Measurements from ENCODE around the gene CLTRN.
"Not testable (repeated sequence)": the region's sequence is repeated elsewhere in the genome, so short reads cannot be mapped to it uniquely, and the experiment has no call there.

CLTRN gene, protein sequence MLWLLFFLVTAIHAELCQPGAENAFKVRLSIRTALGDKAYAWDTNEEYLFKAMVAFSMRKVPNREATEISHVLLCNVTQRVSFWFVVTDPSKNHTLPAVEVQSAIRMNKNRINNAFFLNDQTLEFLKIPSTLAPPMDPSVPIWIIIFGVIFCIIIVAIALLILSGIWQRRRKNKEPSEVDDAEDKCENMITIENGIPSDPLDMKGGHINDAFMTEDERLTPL

DNA sequence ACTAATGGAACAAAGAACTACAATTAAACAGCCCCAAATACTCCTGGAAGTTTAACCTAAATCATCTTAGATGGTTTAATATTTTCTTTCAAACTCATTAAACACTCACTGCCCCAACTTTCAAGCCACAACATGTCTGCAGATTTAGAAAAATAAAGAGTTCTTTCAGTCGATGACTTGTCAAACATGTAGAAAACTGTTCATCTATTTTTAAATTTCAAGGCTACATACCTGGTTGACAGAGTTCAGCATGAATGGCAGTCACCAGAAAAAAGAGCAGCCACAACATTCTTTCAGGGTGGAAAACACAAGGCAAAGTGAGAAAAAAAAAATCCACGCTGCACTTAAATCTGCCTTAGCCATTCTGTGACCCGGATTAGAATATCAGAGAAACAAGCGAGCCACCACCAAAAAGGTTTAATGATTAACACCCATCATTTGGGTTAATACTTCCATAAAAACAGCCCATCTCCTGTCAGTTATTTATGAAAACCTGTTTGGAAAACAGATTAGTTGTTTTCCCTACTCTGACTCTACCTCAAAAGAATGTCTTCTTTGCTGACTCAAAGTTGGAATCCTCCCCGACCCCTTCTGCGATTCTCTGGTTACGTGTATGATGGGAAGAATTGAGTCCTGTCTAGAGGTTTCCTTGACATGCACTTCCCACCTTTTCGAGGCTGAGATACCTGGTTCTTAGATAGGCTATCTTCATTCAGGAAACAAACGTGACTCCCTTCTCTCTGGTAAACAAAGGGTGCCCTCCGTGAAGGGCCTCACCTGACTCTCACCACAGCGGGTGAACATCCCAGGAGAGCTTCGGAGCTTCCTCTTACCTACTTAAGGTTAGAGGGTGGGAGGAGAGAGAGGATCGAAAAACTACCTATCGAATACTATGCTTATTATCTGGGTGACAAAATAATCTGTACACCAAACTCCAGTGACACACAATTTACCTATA lies at the start of gene CLTRN:
TSS of gene CLTRN (minus strand) at position 319 of the 958 bp plus-strand sequence. CDS start at position 289, 30 bp downstream.
- DNase-seq, result no peak

DNA sequence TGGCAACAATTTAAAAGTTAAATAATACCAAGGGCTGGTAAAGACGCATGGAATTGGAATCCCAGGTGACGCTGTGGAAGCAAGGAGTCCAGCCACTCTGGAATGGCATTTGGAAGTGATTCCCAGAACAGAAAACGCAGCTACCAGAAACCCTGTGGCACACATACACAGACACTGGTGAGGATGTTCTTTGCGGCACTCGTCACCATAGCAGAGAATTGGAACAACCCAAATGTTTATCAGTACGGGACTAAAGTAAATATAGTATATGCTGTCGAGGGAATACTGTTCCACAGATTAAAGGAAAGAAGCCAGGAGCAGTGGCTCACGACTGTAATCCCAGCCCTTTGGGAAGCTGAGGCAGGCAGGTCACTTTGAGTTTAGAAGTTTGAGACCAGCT lies 39.7 kb upstream of the CLTRN start:
- not testable (repeated sequence) for DNase-seq

DNA sequence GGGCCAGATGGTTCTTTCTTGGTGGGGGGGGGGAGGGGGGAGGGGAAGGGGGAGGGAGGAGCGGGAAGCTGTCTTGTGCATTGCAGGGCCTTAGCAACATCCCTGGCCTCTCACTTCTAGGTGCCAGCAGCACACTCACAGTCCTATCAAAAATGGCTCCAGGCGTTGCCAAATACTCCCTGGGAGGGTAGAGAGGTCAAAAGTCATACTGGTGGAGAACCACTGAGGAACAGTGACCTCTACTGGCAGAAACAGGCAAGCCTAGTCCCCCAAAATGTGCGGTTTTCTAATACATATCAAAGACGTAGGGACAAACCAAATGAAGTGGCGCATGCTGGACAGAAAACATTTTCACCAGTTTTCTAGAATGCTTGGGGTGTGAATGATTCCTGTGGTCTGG lies 39.2 kb upstream of the CLTRN start:
- DNase-seq, result not testable (repeated sequence)

DNA sequence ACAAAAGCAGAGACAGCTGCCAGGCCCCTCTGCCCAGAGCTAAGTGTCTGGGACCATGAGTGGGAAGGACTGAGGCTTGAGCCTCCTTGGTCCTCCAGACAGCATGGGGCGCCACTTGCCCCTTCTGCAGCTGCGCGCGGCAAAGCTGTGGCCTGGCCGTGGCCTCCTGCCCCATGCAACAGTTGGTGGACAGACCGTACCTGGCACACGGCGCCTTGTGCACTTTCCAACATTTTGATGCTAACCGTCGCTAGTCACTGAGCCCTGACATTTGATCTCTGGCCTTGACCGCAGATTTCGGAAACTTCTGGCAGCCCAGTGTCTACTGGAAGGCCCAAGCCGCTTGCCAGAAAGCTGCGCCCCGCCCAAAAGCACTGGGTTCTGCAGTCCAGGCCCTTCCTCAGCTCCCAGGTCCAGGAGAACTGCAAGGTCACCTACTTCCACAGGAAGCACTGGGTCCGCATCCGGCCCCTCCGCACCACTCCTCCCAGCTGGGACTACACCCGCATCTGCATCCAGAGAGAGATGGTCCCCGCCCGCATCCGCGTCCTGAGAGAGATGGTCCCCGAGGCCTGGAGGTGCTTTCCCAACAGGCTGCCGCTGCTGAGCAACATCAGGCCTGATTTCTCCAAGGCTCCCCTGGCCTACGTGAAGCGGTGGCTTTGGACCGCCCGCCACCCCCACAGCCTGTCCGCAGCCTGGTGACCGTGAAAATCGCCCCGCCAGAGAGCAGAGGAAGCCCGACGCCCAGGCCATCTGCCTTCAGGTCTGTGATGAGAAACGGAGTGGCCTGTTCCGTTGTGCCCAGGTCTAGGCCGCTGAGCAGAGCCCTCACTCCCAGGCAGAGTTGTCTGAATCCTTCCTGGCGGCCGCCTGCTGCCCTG lies 38.1 kb upstream of the CLTRN start:
- no peak for DNase-seq

DNA sequence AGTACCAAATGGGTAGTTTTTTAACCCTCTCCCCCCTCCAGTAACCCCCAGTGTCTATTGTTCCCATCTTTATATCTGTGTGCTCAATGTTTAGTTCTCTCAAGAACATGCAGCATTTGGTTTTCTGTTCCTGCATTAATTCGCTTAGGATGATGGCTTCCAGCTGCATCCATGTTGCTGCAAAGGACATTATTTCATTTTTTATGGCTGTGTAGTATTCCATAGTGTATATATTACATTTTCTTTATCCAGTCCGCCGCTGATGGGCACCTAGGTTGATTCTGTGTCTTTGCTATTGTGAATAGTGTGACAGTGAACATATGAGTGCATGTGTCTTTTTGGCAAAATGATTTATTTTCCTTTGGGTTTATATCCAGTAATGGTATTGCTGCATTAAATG lies 31.9 kb upstream of the CLTRN start:
- no peak for DNase-seq

DNA sequence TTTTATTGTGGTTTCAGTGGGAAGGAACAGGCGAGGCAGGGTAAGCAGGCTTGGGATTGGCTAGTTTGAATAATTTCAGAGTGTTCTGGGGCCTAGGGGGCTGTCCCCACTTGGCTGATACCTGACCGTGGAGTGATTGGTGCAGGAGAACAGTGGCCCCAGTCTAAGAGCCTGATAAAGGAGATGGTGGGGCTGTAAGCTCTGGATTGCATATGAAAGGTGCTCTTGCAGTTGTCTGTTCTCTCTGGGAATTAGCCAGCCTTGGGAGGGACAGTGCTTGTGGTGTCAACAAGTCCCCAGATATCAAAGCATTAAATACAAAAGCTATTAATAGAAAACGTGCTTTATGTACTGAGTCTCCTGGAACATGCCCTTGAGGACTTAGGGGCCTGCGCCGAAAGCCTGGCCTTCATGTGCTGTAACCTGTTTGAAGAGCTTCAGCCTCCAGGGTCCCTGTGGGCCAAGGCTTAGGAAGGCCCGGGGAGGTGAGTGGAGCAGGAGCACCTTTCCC lies 30.4 kb upstream of the CLTRN start:
- no peak for DNase-seq

DNA sequence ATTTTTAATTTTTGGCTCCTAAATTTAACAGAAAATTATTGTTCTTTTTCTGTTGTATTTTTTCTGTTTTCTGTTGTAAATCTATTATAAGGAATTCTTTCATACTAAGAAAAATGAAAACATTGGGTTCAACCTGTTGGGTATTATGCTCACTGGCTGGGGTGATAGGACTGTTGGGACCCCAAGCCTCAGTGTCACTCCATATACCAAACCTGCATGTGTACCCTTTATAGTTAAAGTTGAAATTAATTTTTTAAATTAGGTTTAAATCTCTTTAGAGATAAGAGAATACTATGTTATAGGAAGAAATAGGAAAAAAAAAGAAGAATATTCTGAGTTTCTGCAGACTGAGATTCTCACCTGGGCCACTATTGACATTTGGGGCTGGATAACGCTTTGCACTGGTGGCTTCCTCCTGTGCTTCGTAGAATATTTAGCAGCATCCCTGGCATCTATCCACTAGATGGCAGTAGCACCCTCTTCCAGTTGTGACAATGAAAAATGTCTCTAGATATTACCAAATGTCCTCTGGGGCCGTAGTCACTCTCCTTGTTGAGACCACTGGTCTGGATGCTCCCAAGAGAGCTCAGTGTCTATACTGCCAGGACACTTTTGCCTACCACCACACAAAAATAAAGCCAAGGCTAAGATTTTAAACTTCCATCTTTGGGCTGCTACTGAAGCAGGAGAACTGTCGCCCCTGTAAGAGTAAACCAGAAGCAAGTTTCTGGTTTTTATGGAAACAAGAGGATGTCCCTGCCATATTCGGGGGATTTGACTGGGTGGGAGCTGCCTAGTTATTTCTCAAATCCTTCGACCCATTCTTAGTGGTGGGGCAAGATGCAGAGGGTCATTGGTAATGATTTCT lies 22.4 kb upstream of the CLTRN start:
- peak; percentile 76 for DNase-seq

DNA sequence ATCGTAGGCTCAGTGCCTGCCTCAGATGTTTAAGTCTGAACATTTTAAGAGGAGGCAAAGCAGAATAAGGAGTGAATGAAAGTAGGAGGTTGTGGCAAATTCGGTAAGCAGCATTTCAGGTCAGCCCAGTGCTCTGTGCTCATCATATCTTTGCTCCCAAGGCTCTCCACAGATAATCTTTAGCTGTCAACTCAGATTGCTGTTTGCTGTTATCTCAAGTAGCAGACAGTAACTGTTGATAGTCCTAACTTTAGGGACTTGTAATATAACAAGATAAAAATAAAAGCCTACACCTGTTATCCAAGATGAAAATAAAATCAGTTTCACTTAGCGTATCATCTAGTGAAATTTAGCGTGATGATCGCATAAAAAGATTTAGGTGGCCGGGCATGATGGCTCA lies 18.6 kb upstream of the CLTRN start:
- no peak for DNase-seq

DNA sequence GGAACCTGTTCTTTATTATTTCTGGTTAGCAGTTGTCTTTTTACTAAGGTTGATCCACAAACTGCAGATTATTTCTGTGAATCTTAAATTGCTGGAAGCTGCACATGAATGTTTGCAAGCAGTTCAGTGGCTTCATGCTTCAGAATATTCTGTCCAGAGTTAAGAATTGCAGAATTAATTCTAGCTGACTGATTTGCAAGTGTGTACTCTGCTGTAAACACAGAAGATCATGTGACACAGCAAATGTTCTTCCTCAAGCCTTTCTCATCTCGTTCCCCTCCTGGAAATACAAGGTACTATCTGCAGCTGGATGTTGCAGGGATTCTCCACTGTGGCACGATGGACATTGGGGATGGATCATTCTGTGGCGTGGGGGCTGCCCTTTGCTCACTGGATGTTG lies 16.8 kb upstream of the CLTRN start:
- DNase-seq, result no peak

DNA sequence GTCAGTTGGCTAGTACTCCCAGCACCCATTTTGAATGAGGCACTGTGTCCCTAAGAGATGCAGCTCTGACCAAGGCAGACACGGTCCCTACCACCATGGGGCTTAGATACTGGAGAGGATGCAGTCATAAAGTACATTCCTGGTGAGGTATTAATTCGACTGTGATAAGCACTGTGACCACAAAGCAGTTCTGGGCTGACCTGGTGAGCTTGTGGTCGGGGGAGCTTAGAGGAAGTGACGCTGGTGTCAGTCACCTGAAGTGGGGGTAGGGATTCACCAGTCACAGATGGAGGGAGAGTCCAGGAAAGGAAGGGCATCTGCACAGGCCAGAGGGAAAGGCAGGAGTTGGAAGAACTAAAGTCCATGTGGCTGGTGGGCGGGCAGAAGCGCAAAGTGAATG lies 15.8 kb upstream of the CLTRN start:
- DNase-seq, result no peak

DNA sequence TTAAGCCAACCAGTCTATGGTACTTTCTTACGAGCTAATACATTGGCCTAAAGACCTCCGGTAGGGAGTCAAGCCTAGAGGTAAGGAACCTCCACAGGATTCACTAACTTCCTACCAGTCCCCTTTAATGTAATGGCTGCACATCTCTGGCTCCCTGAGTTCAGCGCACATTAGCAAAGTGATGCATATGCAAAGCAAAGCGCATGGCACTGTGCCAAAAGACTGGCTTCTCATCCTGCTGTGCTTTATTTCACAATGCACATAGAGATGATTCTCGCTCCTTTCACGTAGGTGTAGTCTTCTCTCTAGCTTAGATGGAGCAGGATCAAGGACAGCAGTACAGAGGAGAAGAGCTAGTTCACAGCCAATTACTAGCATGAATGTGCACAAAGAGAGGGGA lies 14.6 kb upstream of the CLTRN start:
- DNase-seq, result no peak

DNA sequence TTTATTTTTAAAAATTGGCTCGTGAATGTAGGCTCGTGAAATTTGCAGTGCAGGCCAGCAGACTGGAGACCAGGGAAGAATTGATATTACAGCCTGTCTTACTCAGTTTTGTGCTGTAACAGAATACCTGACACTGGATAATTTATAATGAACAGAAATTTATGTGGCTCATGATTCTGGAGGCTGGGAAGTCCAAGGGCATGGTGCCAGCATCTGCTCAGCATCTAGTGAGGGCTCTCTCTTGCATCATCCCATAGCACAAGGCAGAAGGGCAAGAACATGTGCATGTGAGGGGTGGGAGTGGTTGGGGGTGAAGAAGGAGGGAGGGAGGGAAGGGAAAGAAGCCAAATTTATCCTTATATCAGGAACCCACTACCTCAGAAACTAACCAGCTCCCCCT lies 13.7 kb upstream of the CLTRN start:
- DNase-seq, result no peak

DNA sequence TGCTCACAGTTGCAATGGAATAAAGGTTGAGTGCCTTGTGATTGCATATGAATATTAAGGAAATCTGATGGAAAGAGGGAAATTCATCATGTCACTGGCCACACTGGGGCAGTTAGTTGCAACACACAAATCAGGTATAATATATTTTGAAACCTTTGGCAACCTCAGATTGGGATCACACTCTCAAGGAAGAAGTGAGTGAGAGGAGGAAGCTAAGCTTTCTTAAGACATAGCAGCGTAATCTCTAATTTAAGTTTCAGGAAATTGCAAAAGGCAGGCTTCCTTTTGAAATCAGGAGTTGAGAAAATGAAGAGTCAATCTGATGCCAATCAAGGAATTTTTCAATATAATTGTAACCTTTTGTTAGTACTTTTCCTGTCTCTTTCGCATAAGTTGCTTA lies 12.3 kb upstream of the CLTRN start:
- DNase-seq, result no peak

DNA sequence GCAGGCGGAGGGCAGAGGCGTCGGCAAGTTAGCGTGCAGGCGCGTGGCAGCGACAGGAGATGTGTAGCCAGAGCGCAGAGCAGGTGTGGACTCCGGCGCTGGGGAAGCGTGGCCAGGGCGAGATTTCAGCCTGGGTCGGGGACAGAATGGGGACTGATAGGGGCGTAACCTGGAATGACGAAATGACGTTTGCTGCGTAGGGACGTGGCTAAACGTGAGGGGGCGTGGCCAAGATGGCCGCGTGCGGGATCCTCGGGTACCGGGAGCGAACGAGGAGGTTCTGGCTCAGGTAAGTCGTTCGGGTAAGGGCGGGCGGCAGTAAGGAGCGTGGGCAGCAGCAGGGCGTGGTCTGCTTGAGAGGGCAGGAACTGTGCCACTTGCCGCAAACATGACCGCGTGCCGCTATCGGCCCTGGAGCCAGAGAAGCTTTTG lies 10.9 kb upstream of the CLTRN start:
- DNase-seq, result peak; percentile 90

DNA sequence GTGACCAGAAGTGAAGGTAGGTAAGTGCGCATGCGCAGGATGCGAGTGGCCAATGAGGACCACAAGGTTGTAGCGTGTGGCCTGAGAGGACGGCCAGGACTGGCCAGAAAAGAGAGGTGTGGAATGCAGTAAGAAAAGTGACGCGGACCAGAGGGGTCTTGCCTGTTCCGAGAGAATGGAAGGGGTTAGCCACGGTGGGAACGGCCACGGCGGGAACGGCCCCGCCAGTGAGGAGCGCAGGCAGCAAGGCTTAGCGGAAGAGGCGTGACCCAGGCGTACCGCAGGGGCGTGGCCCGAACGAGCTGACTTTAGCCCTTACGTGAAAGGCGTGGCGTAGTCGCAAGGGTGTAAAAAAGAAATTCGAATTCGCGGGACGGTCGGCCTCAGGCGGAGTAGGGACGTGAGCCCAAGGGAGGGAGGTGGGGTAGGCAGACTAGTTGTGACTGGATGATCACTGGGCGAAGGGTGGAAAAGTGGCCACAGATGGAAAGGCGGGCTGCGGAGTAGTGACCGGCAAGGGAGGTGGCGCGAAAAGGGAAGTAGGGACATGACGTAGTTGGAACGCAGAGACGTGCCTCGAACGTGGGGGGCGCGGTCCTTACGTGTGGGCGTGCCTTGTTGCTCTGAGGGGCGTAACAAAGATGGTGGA lies 10.4 kb upstream of the CLTRN start:
- DNase-seq, result peak; percentile 96

DNA sequence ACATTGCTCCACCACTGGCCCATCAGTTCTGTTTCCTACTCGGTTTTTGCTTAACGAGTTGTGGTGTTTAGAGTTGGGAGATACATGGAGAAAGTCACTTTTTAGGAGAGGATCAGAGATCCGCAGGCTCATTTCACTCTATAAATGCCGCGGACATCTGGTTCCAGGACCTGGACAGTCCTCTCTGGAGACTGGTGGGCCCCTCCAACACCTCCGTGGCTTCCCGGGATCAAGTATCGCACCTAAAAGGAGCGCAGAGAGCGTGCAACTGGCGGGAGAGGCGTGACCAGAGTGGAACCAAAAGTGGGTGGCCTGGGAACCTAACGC lies 9.9 kb upstream of the CLTRN start:
- DNase-seq, result no peak

DNA sequence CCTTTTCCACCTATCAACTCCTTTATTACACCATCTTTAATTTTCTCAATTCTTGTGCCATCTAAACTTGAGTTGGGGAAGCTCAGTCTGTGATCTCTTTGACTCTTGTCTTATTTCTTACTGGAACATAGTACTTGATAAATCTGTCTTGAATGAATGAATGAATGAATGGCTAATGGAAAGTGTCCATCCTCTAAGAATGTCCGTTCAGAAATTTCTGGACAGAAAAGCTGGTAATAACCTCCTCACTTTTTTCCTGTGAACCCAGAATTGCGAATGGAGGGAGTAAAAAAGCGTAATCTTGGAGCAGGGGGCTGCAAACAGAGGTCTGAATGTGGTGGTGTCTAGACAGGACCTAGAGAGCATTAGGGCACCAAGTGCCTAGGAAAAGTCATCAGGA lies 9.4 kb upstream of the CLTRN start:
- DNase-seq, result no peak

DNA sequence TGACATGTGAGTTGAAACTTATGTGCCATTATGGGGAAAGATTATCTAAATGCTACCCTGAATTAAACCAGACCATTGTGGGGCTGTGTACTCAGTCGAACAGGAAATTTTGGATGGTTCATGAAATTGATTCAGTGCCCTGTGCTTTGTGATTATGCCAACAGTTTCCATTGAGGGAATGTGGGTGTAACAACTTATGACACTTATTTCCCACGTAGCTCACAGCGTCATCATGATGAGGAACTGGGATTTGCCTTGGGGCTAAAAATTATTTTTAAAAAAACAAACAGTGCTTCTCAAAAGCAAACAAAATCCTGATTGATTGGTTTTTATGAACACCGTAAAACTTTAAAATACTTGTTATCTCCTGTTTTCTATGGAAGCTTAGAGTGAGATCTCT lies 8.3 kb upstream of the CLTRN start:
- DNase-seq, result no peak

DNA sequence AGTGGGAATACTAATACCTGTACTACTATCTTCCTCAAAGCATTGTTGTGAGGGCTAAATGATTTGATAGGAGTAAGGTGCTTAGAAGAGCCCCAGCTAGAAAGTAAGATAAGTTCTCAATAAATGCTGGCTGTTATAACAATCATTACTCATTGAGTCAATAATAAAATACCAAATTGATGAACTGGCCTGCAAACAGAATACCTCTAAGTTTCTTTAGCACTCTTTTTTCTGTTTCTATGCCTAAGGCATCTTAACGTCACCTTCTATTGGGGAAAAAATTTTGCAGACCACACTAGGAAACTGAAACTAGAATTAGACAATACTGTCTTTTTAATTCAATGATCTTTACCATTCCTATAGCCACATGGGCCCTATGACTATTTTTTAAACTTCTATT lies 1.2 kb downstream of the CLTRN start:
- DNase-seq, result no peak

DNA sequence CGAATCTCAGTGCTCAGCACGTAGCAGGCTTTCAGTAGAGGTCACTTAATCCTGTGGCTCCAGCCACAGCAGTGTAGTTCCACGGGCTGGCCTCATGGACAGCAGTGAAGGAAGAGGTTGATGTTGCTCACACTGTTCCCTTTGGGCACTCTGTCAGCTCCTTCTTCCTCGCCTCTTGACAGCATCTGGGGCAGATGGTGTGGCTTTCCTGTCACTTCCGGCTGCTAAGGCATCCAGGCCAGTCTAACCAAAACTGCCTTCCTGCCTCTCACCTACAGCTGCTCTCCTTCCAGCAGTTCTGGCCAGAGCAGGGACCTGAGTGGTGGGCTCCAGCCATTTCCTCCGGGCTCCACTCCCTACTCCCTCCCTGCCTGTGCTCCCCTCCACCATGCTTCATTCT lies 9.8 kb downstream of the CLTRN start:
- not testable (repeated sequence) for DNase-seq

DNA sequence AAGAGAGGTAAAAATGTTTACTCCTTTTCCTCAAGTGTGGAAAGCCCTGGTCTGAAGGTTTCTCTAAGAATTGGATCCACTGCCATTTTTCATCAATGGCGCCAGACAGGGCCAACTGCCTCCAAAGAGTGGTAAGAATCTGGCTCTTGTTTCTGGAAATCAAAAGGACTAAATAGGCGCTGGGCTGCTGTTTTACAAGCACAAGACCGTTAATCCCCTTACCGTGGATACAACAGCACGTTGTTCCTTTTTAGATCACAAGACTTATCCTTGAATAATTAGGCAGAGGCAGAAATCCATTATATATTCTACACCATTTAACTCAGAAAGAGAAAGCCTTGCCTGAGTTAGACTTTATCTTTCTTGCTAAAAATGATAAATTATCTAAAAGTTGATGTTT lies 10.6 kb downstream of the CLTRN start:
- no peak for DNase-seq

DNA sequence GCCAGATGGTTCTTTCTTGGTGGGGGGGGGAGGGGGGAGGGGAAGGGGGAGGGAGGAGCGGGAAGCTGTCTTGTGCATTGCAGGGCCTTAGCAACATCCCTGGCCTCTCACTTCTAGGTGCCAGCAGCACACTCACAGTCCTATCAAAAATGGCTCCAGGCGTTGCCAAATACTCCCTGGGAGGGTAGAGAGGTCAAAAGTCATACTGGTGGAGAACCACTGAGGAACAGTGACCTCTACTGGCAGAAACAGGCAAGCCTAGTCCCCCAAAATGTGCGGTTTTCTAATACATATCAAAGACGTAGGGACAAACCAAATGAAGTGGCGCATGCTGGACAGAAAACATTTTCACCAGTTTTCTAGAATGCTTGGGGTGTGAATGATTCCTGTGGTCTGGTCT lies 17.1 kb downstream of the CLTRN start:
- DNase-seq, result not testable (repeated sequence)
